Stimulated activated CD4-positive, alpha-beta T cell treated with anti-CD3 and anti-CD28 coated beads, Interleukin-4, amount 100 ng/mL, for 4 hours (primary cell): ENCODE results near the gene SPAG8.

ENCODE experiments used
- DNase-seq, 2 experiments: peaks; one replicate each; pipeline ENCODE4 v3.0.0-alpha.2; 2020

SPAG8 gene

DNA sequence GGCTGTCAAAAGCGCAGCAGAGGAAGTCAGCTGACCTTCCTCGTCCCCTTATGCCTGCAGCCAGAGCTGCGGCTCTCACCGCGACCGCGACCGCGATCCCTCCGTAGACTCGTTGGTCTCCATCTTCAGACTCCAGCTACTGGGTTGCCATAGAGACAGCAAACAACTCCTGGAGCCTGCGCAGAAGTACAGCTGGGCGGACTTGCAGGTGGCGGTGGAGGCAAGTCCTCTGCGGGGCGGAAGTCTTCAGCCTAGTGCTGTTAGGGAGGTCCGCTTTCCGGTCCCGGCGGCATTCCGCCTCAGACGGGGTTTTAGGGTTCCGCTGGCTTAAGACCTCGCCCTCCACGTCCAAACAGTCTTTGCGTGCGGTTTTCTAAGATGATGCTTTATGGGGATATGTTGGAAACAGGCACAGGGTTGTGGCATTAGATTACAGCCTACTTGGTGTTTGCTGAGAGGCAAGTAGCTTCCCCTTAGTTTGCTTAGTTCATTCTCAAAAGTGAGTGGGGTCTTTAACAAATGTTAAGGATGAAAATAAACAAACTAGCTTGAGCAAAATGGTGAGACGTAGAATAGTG is at the start of gene SPAG8:
Gene SPAG8 (minus strand): TSS at position 238 of the 578 bp plus-strand sequence. CDS start 115 bp downstream, at position 123.
- peak; percentile 84 to 94 for DNase-seq

- DNase-seq, result no peak
Measured at GRCh38 chr9:35861161-35861897, 49.3 kb upstream of the SPAG8 start.

GRCh38 chr9:35859990-35860339 is 47.9 kb upstream of the SPAG8 start:
- no peak for DNase-seq

DNA sequence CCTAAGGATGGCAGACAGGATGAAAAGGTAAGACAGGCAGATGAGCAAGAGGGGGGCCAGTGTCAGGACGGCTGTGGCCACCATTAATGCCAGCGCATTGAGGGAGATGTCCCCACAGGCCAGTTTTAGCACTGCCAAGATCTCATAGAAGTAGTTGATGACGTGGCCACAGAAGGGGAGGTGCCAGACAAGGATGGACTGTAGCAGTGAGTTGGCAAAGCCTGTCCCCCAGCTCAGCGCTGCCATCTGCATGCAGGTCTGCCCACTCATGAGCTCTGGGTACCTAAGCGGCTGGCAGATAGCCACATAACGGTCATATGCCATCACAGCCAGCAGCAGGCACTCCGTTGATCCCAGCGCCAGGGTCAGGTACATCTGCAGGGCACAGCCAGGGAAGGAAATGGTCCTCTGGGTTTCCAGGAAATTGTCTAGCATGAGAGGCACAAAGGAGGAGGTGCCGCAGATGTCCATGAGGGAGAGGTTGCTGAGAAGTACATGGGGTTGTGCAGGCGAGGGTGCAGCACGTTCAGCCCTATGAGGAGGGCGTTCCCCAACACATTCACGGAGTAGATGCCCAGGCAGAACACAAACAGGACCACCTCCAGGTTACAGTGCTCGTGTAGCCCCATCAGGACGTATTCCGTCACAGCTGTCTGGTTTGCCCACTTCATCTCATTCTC is 47.4 kb upstream of the SPAG8 start:
- DNase-seq, result no peak

DNA sequence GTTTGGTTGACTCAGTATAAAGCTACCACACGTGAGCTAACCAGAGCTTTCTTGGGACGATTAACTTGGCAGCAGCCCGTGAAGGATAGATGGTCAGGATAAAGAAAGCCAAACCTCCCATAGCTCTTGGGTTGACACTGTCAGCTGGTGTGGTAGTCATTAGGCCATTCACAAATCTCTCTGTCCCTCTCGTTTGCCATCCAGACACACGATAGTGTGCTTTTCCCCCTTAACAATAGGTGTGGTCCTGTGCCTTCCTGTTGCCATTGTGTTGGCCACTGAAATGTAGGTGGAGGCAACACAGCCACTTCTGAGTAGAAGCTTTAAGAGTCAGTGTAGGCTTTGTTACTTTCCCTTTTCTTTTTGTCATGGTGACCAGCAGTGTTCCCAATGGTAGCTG is 46.4 kb upstream of the SPAG8 start:
- DNase-seq, result no peak

- DNase-seq, result no peak
Measured at GRCh38 chr9:35856882-35857281, 44.8 kb upstream of the SPAG8 start.

DNA sequence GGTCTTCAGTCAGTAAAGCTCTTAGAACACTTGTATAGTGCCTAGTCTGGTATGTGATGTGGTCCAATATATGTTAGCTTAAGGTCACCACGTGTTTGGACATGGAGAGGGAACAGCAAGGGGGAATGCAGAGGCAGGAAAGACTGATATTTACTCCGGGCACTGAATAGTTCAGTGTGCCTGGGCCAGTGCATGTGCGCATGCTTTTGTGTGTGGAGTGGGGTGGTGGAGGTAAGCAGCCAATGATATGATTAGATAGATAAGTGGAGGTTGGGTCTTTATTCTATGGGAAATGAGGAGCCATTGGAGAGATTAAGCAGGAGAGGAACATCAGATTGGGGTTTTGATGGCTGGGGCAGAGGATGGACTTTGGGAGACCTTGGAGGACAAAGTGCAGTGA is 44.1 kb upstream of the SPAG8 start:
- DNase-seq, result no peak

DNA sequence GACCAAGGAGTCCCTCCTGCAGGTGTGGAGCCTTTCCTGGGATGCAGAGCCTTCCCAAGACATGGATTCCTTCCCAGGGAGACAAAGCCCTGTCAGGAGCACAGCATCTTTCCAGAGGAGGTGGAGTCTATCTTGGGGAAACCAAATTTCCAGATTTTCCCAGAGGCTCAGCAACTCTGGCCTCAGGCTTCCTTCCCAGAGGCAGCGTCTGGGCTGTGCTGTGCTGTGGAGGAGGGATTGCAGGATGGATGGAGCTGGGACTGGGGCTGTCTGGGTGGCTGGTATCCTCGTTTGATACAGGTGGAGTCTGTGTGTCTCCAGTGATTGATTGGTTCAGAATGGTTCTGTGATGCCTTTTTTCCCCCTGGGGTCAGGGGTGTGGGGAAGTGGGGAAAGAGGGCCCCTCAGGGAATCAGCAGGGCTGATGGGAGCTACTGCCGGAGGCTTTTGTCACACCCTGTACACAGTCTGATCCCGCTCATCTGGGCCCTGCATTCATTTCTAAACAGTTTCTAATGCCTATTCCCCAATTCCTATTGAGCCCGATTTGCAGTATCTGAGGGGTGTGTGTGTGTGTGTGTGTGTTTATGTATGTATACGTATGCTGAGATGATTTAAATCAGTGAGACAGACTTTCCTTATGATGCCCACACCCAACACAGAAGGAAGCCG is 42.2 kb upstream of the SPAG8 start:
- DNase-seq, result no peak

DNA sequence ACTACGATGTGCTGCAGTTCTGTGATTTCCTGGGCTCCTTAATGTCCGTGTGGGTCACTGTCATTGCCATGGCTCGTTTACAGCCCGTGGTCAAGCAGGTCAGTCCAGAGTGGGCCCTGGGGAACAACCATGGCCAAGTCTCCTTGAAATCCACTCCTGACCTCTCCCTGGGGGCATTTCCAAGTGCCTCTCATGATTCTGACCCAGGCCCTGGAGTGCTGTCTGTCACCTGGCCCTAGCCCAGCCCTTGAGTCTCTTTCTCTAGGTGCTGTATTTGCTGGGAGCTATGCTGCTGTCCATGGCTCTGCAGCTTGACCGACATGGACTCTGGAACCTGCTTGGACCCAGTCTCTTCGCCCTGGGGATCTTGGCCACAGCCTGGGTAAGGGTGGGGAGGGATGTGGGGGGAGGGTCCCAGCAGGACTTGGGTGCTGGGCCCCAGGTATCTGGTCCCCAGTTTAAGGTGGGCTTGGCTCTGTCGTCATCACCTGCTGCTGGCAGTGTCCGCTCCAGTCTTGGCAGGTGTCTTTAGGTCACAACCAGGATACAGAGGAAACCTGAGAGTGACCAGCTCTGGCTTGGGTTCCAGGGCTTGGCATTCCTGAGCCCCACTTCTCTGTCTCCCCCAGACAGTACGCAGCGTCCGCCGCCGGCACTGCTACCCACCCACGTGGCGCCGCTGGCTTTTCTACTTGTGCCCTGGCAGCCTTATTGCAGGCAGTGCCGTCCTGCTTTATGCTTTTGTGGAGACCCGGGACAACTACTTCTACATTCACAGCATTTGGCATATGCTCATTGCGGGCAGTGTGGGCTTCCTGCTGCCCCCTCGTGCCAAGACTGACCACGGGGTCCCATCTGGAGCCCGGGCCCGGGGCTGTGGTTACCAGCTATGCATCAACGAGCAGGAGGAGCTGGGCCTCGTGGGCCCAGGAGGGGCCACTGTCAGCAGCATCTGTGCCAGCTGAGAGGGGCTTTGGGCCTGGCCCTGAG is 41.1 kb upstream of the SPAG8 start:
- DNase-seq, result no peak

DNA sequence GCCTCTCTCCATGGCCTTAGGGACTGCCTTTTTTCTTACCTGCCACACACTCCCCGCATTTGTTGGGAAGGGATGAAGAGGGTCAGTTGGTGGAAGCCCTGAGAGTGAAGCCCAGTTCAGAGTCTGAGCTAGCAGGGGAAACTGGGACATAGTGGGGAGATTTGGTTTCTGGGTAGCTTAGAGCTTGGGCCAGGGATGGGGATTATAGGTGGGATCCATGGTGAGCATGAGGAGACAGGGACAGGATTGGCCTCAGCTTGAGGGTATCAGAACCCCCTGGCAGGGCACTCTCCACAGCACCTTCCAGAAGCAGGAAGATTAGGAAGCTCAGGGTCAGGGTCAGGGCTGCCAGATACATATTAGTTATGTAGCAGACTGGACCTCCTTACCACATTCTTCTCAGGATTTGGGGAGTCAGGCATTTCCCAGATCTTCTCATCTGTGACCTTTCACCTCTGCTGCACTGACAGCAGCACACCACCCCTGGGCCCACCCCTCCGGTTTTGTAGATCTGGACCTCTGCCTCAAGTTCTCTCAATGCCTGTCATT is 40.3 kb upstream of the SPAG8 start:
- no peak for DNase-seq

- no peak for DNase-seq
Measured at GRCh38 chr9:35847792-35848572, 35.9 kb upstream of the SPAG8 start.

- DNase-seq, result no peak
Measured at GRCh38 chr9:35845824-35846771, 34.0 kb upstream of the SPAG8 start.

- DNase-seq, result no peak
Measured at GRCh38 chr9:35844628-35845270, 32.7 kb upstream of the SPAG8 start.

DNA sequence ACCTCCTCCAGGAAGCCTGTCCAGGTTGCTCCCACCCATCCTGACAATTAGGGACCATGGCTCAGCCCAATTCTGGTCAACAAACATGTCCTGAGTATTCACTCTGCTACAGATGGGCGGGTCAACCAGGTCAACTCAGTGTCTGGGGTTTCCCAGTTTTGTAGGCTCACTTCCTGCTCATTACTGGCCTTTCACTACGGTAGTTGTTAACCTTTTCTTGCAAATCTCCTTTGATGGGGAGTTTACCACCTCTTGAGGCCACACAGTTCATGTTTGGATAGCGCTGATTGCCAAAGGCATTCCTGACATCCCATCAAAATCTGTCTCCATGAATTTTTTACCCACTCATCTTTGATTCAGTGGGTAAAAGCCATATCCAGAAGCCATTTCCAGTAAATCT is 30.7 kb upstream of the SPAG8 start:
- no peak for DNase-seq

DNA sequence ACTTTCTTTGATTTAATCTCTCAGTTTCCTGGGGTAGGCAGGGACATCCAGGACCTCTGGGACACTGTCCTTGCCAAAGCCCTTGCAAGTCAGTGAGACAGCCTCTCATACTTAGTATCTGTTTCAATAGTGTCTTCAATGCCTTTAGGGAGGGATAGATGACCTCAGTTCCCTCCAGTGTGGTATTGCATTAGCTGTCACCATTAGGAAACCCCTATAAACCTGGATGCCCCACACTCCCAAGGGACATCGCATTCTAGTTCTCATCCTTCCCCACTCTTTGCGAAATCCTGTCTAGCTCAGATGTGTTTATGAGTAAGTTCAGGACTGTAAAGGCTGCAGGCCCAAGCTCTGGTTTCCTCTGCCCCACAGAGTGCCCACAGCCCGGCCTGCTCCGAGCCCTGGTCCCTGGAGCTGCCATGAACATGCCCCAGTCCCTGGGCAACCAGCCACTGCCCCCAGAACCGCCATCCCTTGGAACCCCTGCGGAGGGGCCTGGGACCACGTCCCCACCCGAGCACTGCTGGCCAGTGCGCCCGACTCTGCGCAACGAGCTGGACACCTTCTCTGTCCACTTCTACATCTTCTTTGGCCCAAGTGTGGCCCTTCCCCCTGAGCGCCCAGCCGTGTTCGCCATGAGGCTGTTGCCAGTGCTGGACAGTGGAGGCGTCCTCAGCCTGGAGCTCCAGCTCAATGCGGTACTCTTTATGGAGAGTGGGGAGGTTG is 30.1 kb upstream of the SPAG8 start:
- no peak for DNase-seq

DNA sequence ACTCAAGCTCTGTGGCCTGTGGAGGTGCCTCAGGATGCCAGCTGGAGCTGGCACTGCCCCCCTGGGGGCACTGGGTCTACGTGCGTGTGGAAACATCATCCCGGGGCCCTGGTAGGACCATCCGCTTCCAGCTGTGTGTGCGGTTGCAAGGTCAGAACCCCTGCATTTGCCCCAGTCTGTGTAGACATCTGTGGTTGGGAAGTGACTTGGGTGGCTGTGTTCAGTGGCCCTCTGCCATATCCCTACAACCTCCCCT is 29.5 kb upstream of the SPAG8 start:
- no peak for DNase-seq

- no peak for DNase-seq
Measured at GRCh38 chr9:35840881-35841644, 29.0 kb upstream of the SPAG8 start.

DNA sequence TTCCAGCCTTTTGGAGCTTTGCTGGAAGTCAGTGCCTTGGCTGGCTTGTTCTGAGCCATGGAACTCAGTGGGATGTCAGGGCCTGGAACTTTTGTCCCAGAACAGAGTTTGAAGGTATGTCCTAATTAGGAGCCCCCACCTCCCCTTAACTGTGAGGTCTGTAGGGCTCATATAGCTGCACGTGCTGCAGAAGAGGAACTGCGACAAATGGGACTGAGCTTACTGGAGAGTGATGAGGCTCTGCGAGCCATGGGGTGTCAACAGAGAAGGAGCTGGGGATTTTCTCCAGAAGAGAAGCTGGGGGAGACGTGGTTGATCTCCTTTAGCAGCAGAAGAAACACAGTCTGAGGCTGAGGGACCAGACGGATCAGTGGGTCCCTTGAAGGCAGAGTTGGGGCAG is 27.9 kb upstream of the SPAG8 start:
- no peak for DNase-seq
